Measurements from ENCODE around the gene DNAJC17.

The DNAJC17 gene

DNA sequence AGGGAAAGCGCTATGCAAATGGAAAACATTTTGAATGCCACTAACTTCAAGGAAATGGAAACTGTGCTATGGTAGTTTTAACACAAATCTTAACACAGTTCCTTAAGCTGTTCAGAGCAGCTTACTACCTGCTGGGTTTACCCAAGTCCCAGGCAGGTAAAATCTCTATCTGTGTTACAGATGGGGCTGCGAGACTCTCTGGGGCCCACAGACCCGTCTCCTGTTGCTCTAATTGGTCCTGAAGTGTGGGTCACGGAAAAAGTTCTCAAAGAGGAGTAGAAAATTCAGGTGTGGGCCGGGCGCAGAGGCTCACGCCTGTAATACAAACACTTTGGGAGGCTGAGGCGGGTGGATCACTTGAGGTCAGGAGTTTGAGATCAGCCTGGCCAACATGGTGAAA is 17.3 kb downstream of the DNAJC17 start:
- DNase-seq (ENCODE audit: low read depth), result no peak

DNA sequence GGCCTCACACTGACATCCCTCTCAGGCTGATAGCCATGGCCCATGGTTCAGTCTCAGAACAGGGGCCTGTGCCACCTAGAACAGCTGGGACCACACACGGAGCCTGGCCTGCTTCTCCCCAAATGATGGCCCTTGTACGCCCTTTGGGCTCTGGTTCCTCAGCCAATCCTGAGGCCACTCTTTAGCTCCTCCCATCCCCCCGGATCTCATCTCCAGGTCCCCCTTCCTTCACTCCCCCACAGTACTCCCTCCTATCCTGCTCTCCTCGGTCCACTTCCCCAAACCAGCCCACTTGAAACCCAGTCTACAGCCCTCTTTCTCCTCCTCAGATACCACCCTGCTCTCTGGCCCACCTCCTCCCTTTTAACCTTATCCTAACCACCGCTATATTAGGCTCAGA is 18.2 kb downstream of the DNAJC17 start:
- DNase-seq (ENCODE audit: low read depth), result no peak

DNA sequence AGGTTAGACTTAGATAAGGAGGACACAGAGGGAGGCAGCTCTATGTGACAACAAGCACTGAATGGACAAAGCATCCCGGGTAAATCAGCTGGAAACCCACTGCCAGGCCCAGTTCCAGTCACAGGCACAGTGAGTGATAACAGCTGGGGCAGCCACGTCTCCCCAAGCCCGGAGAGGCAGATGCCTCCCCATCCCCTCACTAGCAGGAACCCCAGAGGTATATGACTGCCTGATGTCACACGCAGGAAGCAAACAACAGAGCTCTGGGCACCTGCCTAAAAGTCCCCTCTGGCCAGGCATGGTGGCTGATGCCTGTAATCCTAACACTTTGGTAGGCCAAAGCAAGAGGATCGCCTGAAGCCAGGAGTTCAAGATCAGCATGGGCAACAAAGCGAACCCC is 19.3 kb downstream of the DNAJC17 start:
- no peak for DNase-seq (ENCODE audit: low read depth)

DNA sequence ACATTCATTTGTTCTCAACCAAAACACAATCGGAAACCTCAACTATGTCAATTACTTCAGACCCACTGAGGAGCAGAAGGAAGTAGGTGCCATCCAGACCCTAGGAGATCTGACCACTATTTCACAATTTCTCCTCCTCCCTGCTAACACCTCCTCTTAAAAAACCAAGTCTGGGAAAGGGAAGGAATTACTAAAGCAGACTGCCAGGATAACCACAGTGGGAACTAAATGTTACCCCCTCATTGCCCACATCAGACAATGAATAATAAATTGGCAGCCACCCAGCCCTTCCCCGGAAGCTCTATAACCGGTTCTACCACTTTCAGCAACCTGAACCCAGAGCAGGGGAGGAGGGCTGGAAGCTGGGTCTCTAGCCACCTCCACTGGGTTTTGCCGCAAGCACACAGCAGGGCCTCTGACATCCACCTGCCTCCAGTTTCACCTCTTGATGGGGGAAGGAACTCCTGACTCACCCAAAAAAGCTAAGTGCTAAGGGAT is 19.9 kb downstream of the DNAJC17 start:
- no peak for DNase-seq (ENCODE audit: low read depth)

DNA sequence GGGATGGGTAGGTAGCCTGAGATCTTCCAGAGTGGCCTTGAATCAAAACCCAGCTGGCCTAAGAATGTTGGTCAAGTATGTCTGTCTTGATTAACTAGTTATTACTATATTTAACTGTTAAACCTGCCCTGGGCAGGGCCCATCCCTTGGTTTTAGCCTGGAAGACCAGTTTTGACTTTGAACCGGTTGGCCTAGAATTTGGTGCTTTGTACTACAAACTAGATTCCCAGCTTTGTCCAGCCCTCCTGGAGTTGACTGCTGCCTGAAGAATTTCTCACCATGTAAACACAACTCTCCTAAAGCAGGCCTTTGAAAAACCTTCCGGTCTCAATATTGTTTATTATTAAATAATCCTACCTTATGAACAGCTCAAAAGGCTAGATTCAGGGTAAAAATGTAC is 21.5 kb downstream of the DNAJC17 start:
- DNase-seq (ENCODE audit: low read depth), result no peak

DNA sequence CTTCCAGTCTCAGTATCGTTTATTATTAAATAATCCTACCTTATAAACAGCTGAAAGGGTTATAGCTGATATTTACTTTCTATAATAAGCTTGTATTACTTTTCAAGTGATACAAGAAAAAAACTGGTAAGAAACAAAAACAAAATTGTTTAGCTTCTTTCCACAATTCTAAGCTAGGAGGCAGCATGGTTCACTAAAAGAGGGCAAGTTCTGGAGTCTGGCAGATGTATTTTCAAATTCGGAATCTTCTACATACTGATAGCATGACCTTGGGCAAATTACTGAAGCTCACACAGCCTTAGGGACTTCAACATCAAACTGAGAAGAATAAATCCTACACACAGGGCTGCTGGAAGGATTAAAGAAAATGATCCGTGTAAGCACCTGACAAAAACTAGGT is 22.1 kb downstream of the DNAJC17 start:
- no peak for DNase-seq (ENCODE audit: low read depth)

DNA sequence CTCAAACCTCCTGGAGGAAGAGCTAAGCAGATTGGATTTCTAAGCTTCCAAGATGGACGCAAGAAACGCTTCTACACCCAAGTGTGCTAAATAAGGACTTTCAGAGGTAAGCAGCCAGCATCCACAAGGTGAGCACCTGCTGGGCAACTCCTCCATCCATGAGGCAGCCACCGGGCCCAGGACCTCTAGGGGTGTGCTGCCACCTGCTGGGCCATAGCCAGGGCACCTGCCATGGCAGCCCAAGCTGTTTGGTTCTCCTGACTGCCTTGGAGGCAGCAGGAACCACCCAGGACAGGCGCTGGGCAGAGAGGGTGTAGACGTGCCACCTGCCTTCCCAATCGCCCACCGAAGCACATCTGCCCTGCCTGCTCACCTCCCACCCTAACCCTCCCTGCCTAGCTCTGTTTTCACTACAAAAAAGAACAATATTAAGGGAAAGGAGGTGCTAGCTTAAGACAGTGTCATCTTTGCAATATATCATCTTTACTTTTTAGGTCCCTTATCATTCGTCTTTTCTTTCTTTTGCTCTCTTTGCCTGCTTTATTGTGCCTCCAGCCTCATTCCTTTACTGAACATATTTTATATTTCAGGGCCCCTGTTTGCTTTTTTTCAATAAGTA is 24.6 kb downstream of the DNAJC17 start:
- peak; percentile 52 for DNase-seq (ENCODE audit: low read depth)

DNA sequence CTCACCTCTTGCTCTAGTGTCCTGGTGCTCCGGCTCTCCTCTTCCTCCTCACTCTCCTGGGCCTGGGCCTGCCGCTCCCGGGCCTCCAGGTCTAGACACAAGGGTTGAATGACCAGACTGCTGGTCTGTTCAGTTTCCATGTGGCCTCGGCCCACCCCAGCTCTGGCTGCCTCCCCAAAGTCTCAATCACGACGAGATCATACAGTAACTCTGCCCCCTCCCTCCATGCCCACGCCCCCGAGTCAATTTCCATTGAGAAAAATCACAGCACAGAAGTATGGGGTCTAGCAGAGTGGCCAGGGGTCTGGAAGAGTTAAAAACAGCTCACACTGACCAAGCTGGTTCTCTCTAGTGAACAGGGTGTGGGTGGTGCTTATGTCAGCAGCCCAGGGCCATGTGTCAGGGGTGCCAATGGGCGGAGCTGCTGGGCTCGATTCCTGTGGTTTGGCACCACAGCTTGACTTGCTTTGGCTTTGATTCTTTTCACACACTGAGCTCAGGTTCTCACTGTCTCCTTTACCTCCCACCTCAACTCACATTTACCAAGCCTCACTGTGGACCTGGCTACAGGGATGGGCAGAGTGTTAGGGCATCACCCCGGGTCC is 30.6 kb downstream of the DNAJC17 start:
- no peak for DNase-seq (ENCODE audit: low read depth)

DNA sequence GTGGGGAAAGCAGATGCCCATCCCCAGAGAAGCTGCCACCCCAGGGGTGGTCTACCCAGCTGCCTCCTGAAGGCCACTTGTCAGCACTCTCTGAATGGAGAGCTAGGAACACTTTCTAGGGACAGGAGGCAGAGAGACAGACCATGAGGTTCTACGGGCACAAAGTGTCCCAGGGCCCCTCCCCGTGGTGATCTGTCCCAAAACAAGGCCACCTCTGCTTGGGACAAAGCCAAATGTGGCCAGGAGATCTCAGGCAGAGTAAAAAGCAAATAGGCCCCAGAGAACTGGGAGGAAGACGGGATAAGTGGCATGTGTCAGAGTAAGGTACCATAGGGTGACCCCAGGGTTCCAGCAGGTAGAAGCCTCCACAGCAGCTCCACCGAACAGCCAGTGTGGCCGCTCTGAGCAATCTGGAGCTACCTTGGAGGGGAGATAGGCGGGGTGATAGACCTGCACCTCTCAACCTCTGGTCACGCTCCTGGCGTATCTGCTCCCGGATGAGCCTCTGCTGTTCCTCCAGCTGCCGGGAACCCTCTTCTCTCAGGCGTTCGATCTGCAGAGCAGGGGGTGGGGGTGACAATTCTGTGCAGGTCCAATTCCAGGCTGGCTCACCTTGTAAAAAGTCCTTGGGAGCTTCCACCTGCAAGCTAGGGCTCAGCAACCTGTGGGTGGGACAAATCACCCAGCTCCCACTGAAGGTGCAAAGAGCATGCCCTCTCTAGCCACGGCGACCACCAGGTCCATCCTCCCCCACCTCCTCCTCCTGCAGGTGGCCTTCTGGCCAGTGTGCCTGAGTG is 31.3 kb downstream of the DNAJC17 start:
- no peak for DNase-seq (ENCODE audit: low read depth)

DNA sequence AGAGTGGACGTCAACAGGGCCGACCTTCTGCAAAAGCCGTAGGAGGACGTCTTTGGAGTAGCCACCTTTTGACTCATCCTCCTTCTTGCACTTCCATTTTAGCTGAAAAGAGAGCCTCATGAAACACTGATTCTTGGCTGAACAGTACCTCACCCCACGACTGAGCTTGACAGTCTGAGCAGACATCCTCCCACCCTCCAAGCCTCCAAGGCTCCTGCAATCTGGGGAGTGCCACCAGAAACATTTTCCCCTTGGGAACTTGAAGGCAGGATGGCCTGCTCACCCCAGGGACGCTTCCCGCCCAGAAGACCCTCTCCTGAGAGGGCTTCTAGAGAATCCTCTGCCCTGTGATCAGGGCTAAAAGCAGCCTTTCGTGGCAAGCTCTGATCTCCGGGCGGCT is 32.3 kb downstream of the DNAJC17 start:
- no peak for DNase-seq (ENCODE audit: low read depth)

DNA sequence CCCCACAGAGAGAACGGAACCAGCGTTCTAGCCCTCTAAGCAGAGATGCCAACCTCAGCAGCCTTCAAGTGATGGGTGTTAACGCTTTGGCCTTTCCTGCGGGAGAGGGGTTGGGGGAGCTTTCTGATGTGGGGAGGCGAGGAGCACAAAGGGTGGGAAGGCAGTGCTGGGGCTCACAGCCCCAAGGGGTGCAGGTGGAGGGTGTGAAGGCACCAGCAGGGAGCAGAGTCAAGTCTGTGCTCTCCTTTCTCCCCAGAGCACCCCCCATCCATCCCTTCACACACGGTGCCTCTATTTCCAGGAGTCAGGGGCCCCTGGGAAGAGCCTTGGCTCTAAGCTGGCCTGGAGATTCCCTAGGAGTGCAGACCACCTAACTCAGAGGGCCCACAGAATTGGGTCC is 33.4 kb downstream of the DNAJC17 start:
- no peak for DNase-seq (ENCODE audit: low read depth)

DNA sequence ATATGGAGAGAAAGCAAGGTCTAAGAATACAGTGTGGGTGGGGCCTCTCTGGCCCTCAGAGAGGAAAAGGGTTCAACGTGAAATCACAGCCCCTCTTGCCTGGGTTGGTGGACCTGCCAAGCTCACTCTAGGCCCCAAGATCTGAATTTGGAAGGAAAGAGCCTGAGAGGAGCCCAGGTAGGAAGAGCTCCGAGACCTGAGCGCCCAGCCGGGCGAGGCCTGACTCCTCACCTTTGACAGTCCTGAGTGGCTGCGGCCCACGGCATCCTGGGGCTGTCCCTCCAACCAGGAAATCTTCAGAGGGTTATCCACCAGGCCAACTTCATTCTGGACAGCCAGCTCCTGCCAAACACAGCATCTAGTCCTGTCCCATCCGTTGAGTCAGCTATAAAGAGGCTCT is 33.8 kb downstream of the DNAJC17 start:
- no peak for DNase-seq (ENCODE audit: low read depth)

DNA sequence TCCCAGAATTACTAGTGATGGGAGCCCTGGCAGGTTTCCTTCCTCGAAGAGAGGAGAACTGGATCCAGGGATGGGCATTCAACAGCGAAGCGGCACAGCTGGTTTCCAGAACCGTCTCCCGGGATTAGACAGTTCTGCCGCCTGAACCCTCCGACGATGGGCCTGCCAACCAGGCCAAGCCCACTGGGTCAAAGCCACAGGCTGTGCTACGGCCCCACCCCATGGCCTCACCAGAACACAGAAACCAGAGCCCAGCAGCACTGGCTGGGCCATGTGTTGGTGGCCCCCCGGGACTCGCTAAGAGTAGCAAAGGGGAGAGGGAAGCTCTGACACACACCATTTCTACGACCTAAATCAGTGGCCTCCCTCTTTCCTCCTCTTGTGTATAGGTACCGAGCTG is 35.3 kb downstream of the DNAJC17 start:
- DNase-seq (ENCODE audit: low read depth), result no peak

DNA sequence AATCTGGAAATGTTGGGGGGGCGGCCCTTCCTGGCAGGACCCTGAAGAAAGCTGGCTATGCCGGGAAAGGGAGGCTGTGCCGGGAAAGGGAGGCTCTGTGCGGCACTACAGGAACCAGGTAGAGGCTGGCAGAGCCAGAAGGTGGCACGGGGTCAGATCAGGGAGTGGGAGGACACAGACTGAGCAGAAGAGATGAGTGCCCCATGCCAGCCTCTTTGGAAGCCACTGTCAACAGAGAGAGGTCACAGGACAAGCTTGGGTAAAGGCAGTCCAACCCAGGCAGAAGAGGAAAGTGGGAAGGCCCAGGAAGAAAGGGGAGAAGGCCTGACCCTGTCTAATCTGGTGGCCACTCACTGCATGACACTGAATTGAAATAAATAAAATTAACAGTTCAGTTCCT is 36.0 kb downstream of the DNAJC17 start:
- DNase-seq (ENCODE audit: low read depth), result no peak

DNA sequence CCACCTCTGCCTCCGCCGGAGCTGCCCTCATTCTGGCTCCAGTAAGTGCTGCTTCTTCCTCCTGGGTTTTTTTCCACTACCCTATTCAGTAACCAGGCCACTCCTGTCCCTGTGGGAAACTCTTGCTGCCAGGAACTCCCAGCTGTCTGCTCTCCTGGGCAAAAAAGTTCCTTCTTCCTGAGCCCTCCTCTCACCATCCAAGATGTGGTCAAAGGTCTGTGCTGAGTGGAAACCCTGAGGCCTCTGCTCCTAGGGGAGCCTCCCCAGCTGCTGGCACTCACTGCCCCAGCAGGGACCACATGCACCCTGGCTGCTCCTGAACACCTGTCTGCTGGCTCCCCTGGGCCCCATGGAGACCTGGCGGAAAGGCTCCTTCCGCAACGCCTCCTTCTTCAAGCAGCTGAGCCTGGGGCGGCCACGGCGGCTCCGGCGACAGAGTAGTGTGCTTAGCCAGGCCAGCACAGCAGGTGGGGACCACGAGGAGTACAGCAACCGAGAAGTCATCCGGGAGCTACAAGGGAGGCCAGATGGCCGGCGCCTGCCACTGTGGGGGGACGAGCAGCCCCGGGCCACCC is 37.0 kb downstream of the DNAJC17 start:
- DNase-seq (ENCODE audit: low read depth), result no peak

DNA sequence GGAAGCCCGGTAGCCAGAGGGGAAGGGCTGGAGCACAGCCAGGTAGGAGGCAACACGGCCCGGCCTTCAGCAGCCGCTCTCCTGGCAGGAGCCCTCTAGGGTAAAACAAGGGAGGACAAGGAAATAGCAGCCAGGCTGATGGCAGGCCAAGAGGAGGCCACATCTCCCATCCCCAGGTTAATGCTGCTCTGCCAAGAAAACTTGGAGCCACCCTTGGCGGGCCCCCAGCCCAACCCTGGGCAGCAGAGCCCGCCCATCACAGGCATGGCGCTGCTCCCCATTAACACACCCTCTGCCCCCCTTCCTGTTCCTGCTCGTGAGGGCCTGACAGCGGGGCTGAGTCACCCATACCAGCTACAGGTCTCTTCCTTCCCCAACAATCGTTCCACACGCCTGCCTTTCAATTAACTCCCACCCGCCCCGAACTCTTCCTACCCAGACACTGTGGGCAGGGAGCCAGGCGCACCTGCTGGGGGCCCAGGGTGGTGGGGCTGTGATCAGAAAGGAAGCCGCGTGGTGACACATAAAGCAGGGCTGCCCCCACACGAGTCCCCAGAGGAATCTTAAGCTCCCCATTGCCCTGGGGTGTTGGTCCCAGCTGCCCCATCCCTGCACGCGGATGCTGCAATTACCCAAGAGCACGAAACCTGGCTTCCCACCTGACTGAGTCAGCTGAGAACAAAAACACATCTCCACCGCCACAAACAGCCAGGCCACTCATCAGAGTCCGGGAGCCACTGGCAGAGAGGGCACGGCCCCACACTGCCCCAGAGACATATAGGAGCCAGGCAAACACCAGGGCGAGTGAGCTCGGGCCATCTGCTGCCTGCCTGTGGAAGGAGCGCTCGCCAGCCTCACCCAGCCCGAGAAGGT is 37.8 kb downstream of the DNAJC17 start, which contains the start of gene C15orf62:
Gene C15orf62 (plus strand): TSS at position 707 of the 873 bp plus-strand sequence. CDS start 516 bp downstream, outside the sequence.
- DNase-seq (ENCODE audit: low read depth), result no peak

DNA sequence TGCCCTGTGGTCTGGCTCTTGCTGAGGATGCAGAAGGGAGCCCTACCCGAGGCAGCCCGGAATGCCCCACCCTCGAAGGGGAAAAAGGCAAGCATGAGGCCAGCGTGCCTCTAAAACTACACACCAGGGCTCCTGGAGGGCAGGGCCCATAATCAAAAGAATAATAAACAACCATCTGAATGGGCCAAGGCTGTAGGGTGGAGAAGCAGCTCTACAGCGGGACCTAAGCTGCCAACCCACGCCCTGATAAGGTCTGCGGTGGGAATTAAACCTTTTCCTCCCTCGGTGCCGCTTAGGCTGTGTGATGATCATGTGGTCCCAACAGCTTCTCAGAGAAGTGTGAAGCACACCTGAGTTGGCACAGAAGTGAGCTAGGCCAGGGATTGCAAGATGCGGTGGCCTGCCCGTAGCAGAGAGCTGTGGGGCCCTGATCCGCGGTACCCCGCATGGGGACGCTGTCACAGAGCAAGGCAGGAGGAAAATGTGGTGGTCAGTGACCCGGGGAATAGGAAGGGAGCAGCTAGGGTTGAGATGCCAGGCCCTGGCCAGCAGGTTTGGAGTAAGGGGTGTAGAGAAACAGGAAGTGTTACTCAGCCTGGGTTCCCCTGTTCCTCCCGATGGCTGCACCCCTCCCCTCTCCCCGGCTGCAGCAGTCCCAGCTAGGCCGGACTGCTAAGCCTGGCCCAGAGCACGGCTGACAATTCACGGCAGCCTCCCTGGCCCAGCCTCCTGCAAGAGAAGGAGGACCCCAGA is 38.6 kb downstream of the DNAJC17 start:
- DNase-seq (ENCODE audit: low read depth), result no peak

DNA sequence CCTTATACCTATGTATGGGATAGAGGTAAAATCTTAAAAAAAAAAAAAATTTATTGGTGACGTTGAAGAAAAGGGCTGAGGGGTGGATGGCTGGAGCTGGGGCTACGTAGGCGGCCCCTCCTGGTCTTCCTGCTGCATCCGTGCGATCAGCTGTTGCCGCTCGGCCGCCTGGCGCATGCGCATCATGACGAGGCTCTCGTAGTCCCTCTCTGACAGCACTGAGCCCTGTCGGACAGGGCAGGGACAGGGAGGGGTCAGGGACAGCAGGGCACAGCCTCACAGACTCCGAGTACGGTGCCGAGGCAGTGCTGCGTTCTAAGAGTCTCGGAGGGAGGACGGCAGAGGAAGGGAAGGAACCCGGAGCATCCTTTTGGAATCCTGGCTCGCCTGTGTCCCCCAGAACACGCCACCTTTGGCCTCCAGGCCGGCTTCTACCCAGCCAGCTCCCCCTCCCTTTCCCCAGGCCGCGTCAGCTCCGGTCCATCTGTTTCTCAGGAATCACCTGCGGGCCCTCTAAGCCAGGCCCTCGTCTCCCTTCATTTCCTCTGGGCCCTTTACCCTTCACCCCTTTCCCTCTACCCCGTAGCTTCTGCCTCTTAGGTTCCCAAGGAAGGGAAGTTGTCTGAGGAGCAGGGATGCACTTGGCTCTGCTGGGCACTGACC is 39.3 kb downstream of the DNAJC17 start:
- no peak for DNase-seq (ENCODE audit: low read depth)

DNA sequence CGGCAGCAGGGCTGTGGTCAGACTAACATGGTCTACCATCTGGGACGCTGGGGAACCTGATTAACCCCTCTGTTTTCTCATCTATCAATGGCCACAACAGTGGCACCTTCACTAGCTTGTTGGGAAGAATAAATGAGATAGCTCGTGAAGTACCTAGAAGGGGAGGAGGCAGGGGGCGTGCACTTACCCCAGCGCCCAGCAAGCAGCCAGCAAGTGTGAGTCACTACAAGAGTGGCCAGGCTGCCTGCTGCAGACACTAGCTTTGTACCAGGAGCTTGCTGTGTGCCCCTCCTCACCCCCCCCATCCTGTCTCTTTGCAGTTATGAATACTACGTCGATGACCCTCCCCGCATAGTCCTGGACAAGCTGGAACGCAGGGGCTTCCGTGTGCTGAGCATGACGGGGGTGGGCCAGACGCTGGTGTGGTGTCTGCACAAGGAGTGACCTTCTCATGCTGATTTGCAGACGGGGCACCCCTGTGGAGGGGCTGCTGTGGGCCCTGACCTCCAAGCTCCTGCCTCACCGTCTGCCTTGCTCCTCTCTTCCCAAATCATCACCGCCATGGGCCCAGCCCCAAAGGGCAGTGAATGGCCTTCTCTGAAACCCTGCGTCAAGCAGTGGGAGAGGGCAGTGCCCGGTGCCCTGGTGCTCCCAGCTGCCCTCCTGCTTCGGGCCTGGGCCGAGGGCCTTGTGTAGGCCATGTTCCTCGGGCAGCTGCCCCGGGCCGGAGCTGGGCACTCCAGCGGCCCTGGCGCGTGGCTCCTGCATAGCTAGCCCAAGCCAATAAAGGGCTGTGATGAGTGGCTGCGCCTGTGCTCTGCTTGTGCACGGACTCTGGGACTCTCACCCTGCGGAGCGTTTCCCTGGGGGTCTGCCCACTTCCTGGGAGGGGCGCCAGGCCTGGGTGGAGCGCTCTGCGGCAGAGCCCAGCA is 40.1 kb downstream of the DNAJC17 start:
- DNase-seq (ENCODE audit: low read depth), result no peak

Measured in stimulated activated CD8-positive, alpha-beta memory T cell treated with anti-CD3 and anti-CD28 coated beads, Interleukin-15, amount 100 ng/mL, for 24 hours (primary cell).